SK-N-SH (cell line): ENCODE measurements around the gene ZNF674. TPM values are rescaled to one million over a fixed set of nuclear protein-coding genes. Genes with fewer than 3 reads are reported as not detected.

Source experiments
- CTCF ChIA-PET: fragments of 300-600, 350-600 bp; formaldehyde crosslinking; extraction: SDS; loops from one replicate; lab custom pipeline; 2021; lab: Yijun Ruan, JAX
- POLR2A ChIA-PET: fragments of 350-600 bp; sonication (Branson Sonifier 250); formaldehyde crosslinking; extraction: SDS; loops from one replicate; lab custom pipeline; 2020; ENCODE audit warnings: antibody characterized with exemption, inconsistent platforms; lab: Yijun Ruan, JAX
- DNase-seq: peaks from one replicate; pipeline ENCODE4 v3.0.0; 2012
- H2AFZ ChIP-seq: fragments of 200-600 bp; sonication (generic); 2 replicates; pipeline ENCODE4 v1.8.1; 2016; ENCODE audit warnings: antibody characterized with exemption, mild to moderate bottlenecking, low read depth
- H3F3A ChIP-seq: fragments of 200-600 bp; sonication (generic); replicated peaks from 2 replicates; pipeline ENCODE3; 2016; ENCODE audit warnings: antibody characterized with exemption, mild to moderate bottlenecking; ENCODE audit not compliant: insufficient read depth
- H3K27ac ChIP-seq, 2 experiments: fragments of 200-500 bp in 1 of 2; fragments of 200-600 bp in 1 of 2; sonication (Bioruptor generic) in 1 of 2; sonication (generic), shearing (Covaris generic) in 1 of 2; 2 replicates each; pipeline versions ENCODE4 v1.5.1 to v1.6.1; 2014 to 2016; ENCODE audit warnings: low read depth in 2 of 2, inconsistent platforms in 1 of 2, low read length in 1 of 2, mild to moderate bottlenecking in 1 of 2, mixed read lengths in 1 of 2
- H3K27me3 ChIP-seq: fragments of 200-600 bp; sonication (generic), shearing (Covaris generic); 2 replicates; pipeline ENCODE4 v1.6.1; 2016; ENCODE audit warnings: mixed run types; ENCODE audit not compliant: insufficient read depth
- H3K36me3 ChIP-seq, 2 experiments: fragments of 200-500 bp in 1 of 2; fragments of 200-600 bp in 1 of 2; sonication (Bioruptor generic) in 1 of 2; sonication (generic) in 1 of 2; replicated peaks in 1 of 2; 2 replicates each; pipeline versions ENCODE3 to v1.5.1; 2014 to 2016; ENCODE audit warnings: low read length in 1 of 2, mild to moderate bottlenecking in 1 of 2; ENCODE audit not compliant: insufficient read depth in 2 of 2, control insufficient read depth in 1 of 2
- H3K4me1 ChIP-seq, 2 experiments: fragments of 200-500 bp in 1 of 2; fragments of 200-600 bp in 1 of 2; sonication (Bioruptor generic) in 1 of 2; sonication (generic), shearing (Covaris generic) in 1 of 2; 2 replicates each; pipeline versions ENCODE4 v1.5.1 to v1.6.1; 2014 to 2016; ENCODE audit warnings: low read depth in 1 of 2, low read length in 1 of 2, mixed run types in 1 of 2; ENCODE audit not compliant: insufficient read depth in 2 of 2, control insufficient read depth in 1 of 2
- H3K4me2 ChIP-seq: fragments of 200-600 bp; sonication (generic), shearing (Covaris generic); 2 replicates; pipeline ENCODE4 v1.6.1; 2017; ENCODE audit warnings: mixed run types
- H3K4me3 ChIP-seq, 2 experiments: fragments of 200-500 bp in 1 of 2; fragments of 200-600 bp in 1 of 2; sonication (Bioruptor generic) in 1 of 2; sonication (generic), shearing (Covaris generic) in 1 of 2; 2 replicates each; pipeline versions ENCODE4 v1.5.1 to v1.8.1; 2014 to 2016; ENCODE audit warnings: low read depth in 2 of 2, inconsistent platforms in 1 of 2, low read length in 1 of 2, mild to moderate bottlenecking in 1 of 2, mixed read lengths in 1 of 2, moderate library complexity in 1 of 2
- H3K79me2 ChIP-seq: fragments of 200-600 bp; sonication (generic); 2 replicates; pipeline ENCODE4 v1.8.1; 2017; ENCODE audit warnings: mild to moderate bottlenecking; ENCODE audit not compliant: insufficient read depth
- H3K9ac ChIP-seq: fragments of 200-600 bp; sonication (generic); 2 replicates; pipeline ENCODE4 v1.6.1; 2017; ENCODE audit warnings: mixed run types
- H3K9me2 ChIP-seq: fragments of 200-600 bp; sonication (generic); 2 replicates; pipeline ENCODE4 v1.6.1; 2017; ENCODE audit warnings: mixed run types
- H3K9me3 ChIP-seq: fragments of 200-600 bp; sonication (generic); 2 replicates; pipeline ENCODE4 v1.6.1; 2017; ENCODE audit warnings: mixed run types, mild to moderate bottlenecking, moderate library complexity
- H4K20me1 ChIP-seq: fragments of 200-600 bp; sonication (generic); 2 replicates; pipeline ENCODE4 v1.6.1; 2017; ENCODE audit warnings: mild to moderate bottlenecking, mixed run types; ENCODE audit not compliant: insufficient read depth
- CHD2 ChIP-seq: fragments of 150-350 bp; IDR thresholded peaks from 2 replicates; pipeline ENCODE4 v1.6.1; 2018; ENCODE audit warnings: low read length; ENCODE audit not compliant: partially characterized antibody
- EP300 ChIP-seq, 2 experiments: IDR thresholded peaks; 2 replicates each; pipeline versions ENCODE4 v1.4.0 to v1.6.1; 2012; ENCODE audit warnings: borderline replicate concordance in 1 of 2, low read depth in 1 of 2, low read length in 1 of 2
- EZH2phosphoT487 ChIP-seq: fragments of 200-600 bp; sonication (generic); IDR thresholded peaks from 2 replicates; pipeline ENCODE4 v1.6.1; 2017; ENCODE audit warnings: low read depth, mixed run types, mild to moderate bottlenecking, antibody characterized with exemption, moderate library complexity, borderline replicate concordance
- FOSL2 ChIP-seq: IDR thresholded peaks from 2 replicates; pipeline ENCODE4 v1.4.0; 2012; ENCODE audit warnings: low read depth, mild to moderate bottlenecking, moderate library complexity, borderline replicate concordance
- FOXJ3 ChIP-seq: sonication (generic); formaldehyde crosslinking; IDR thresholded peaks from 2 replicates; pipeline ENCODE4 v1.5.1; 2020; ENCODE audit warnings: mild to moderate bottlenecking, missing genetic modification reagents
- FOXM1 ChIP-seq: IDR thresholded peaks from 2 replicates; pipeline ENCODE4 v1.4.0; 2012; ENCODE audit warnings: low read depth, mild to moderate bottlenecking
- GATA2 ChIP-seq: sonication (generic); formaldehyde crosslinking; IDR thresholded peaks from 2 replicates; pipeline ENCODE4 v1.5.0; 2020; ENCODE audit warnings: mild to moderate bottlenecking, missing genetic modification reagents
- JUND ChIP-seq: IDR thresholded peaks from 2 replicates; pipeline ENCODE4 v1.4.0; 2012
- MEF2A ChIP-seq: IDR thresholded peaks from 2 replicates; pipeline ENCODE4 v1.4.0; 2012; ENCODE audit warnings: low read depth, borderline replicate concordance
- MXI1 ChIP-seq: IDR thresholded peaks from 2 replicates; pipeline ENCODE4 v1.6.1; 2012; ENCODE audit warnings: mild to moderate bottlenecking, low read depth, low read length, improper control_type of control experiment
- NFIC ChIP-seq: IDR thresholded peaks from 2 replicates; pipeline ENCODE4 v1.4.0; 2012; ENCODE audit warnings: borderline replicate concordance
- NRF1 ChIP-seq: IDR thresholded peaks from 2 replicates; pipeline ENCODE4 v1.6.1; 2012; ENCODE audit warnings: low read depth, mild to moderate bottlenecking, low read length
- POLR2AphosphoS5 ChIP-seq: IDR thresholded peaks from 2 replicates; pipeline ENCODE4 v1.6.1; 2012; ENCODE audit warnings: low read depth, low read length
- RAD21 ChIP-seq: IDR thresholded peaks from 2 replicates; pipeline ENCODE4 v1.6.1; 2012; ENCODE audit warnings: mild to moderate bottlenecking, low read length
- SIN3A ChIP-seq: IDR thresholded peaks from 2 replicates; pipeline ENCODE4 v1.6.1; 2012; ENCODE audit warnings: low read depth, mild to moderate bottlenecking, low read length, moderate library complexity, borderline replicate concordance
- TAF1 ChIP-seq: IDR thresholded peaks from 2 replicates; pipeline ENCODE4 v1.6.1; 2012; ENCODE audit warnings: low read depth, mild to moderate bottlenecking, low read length, moderate library complexity, borderline replicate concordance
- TCF12 ChIP-seq: IDR thresholded peaks from 2 replicates; pipeline ENCODE4 v1.4.0; 2012
- TEAD4 ChIP-seq: IDR thresholded peaks from 2 replicates; pipeline ENCODE4 v1.4.0; 2012; ENCODE audit warnings: mild to moderate bottlenecking, borderline replicate concordance; ENCODE audit not compliant: insufficient read depth
- WGBS: methylation state at CpG from one replicate; pipeline ENCODE4 v1.1.6; 2017; ENCODE audit warnings: low lambda C conversion rate; 5-methylcytosine and 5-hydroxymethylcytosine counted together
- polyA plus RNA-seq, 3 experiments: library from polyadenylated mRNA; depleted of rRNA; stranded (reverse); fragments of >200 nt; gene quantifications; 2 replicates each; pipeline ENCODE4 v1.2.3, GENCODE V29; 2012
- TF ChIP-seq, protein P1 (sequence below): IDR thresholded peaks from 2 replicates; pipeline ENCODE4; 2012
- TF ChIP-seq, protein P2 (sequence below): fragments of 150-350 bp; IDR thresholded peaks from 2 replicates; pipeline ENCODE4 v1.6.1; 2017; ENCODE audit warnings: antibody characterized with exemption, low read length, low read depth, borderline replicate concordance
- TF ChIP-seq, protein P3 (sequence below): IDR thresholded peaks from 2 replicates; pipeline ENCODE4 v1.4.0; 2012; ENCODE audit warnings: low read depth, borderline replicate concordance

ZNF674 gene
- polyA plus RNA-seq, 1 of the 3 experiments (the other 2 are of a cell fraction) = 2.3 TPM

DNA sequence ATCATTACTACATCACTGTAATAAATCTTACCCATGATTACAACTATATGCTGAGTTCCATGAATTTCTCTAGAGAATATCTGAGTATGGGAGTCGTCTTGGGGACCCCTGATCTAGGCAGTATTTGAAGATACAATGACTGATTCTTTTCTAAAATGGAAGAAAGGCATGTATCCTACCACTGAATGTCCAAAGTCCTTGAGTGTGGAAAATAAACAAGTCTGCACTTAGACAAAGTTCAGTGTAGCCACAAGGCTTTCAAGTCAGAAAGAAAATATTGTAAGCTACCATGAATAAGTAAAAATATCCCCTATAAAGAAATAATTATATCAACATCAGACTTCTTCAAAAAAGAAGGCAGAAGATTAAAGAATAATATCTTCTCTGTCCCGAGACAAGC, 42.4 kb downstream of the ZNF674 start:
- Histone ChIP-seq H3K79me2 (no peaks in the 10 kb centered on the region), H3K4me3 (no peak overlapping the region), H2AFZ (no peak overlapping the region), H3F3A (peaks cover 3% of the 10 kb centered on the region), H3K36me3 (peaks cover 8 to 67% of the 10 kb centered on the region in 2 experiments)
- TF ChIP-seq SIN3A = no peak
- no peak for TF ChIP-seq FOXJ3
- no peak for TF ChIP-seq JUND
- TF ChIP-seq TEAD4 = no peak
- no peak for TF ChIP-seq MEF2A
- TF ChIP-seq NFIC = no peak
- TF ChIP-seq, protein P1, sequence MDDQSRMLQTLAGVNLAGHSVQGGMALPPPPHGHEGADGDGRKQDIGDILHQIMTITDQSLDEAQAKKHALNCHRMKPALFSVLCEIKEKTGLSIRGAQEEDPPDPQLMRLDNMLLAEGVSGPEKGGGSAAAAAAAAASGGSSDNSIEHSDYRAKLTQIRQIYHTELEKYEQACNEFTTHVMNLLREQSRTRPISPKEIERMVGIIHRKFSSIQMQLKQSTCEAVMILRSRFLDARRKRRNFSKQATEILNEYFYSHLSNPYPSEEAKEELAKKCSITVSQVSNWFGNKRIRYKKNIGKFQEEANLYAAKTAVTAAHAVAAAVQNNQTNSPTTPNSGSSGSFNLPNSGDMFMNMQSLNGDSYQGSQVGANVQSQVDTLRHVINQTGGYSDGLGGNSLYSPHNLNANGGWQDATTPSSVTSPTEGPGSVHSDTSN = no peak
- no peak for TF ChIP-seq MXI1
- no peak for TF ChIP-seq NRF1
- TF ChIP-seq POLR2AphosphoS5 = no peak
- no peak for TF ChIP-seq EP300 (IDR thresholded peaks at IDR 0.05; ENCODE audit: borderline replicate concordance in 1 of 2, low read depth in 1 of 2, low read length in 1 of 2)
- TF ChIP-seq, all 33 proteins: peak for 0
- Histone ChIP-seq H3K9me2 (no peaks in the 10 kb centered on the region; the same call in 1 of the 2 replicates), H3K9me3 (peaks cover 30% of the 10 kb centered on the region), H3K9ac (no peak overlapping the region), H3K4me1 (no peaks in the 10 kb centered on the region), H4K20me1 (no peaks in the 10 kb centered on the region), H3K27ac (no peak overlapping the region), H3K4me2 (no peak overlapping the region), H3K27me3 (no peaks in the 10 kb centered on the region)
- POLR2A ChIA-PET = no interaction called here
- CTCF ChIA-PET = interaction anchor here (1.1 kb wide), 1 partner anchor 9 kb away, joined by 3 read pairs; no protein-coding TSS in a partner anchor
- no peak for DNase-seq
- WGBS = 47% methylated on average over 2 of the region's 2 CpGs

DNA sequence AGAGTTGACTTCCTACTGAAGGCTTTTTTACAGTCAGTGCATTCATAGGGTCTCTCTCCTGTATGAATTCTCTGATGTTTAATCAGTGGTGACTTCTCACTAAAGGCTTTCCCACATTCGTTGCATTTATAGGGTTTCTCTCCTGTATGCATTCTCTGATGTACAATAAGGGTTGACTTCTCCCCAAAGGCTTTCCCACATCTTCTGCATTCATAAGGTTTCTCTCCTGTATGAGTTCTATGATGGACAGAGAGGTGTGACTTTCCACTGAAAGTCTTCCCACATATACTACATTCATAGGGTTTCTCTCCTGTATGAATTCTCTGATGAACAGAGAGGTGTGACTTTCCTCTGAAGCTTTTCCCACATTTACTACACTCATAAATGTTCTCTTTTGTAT, 45.2 kb downstream of the ZNF674 start:
- Histone ChIP-seq H3K79me2 (no peaks in the 10 kb centered on the region), H3K9ac (no peak overlapping the region), H4K20me1 (no peaks in the 10 kb centered on the region), H3K27ac (no peak overlapping the region), H3K27me3 (no peaks in the 10 kb centered on the region), H3K36me3 (peaks cover 5 to 67% of the 10 kb centered on the region in 2 experiments), H3K4me2 (no peak overlapping the region), H3K4me3 (no peak overlapping the region), H3F3A (peaks cover 3% of the 10 kb centered on the region), H2AFZ (no peak overlapping the region), H3K9me2 (no peaks in the 10 kb centered on the region; the same call in 1 of the 2 replicates), H3K9me3 (peaks cover 30% of the 10 kb centered on the region), H3K4me1 (no peaks in the 10 kb centered on the region)
- ChIA-PET CTCF (no interaction called here), POLR2A (no interaction called here)
- TF ChIP-seq SIN3A (no peak), RAD21 (no peak)
- no peak for DNase-seq
- WGBS = 36% methylated on average over 1 of the region's 1 CpG

DNA sequence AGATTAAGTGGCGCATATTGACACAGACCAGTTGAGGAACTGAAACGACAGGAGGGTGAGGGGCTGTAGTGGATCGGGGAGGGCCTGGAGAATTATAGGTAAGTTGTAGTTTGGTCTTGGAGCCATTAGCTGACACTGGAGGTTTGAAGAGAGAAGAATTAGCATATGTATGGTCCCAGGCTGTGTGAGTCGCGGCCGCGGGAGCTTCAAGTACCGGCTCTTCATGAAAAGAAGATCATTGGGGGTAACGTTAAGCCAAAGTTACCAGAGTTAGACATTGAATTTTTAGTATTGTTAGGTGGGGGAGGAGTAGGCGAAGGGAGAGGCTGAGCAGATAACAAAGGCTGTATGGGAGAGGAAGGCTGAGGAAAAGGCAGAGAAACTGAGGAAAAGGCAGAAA, 56.5 kb downstream of the ZNF674 start:
- no peak overlapping the region for H2AFZ ChIP-seq
- no peaks in the 10 kb centered on the region for H3K9me2 ChIP-seq
- H3K27me3 ChIP-seq = no peaks in the 10 kb centered on the region
- no peaks in the 10 kb centered on the region for H3K4me1 ChIP-seq
- peaks cover 6% of the 10 kb centered on the region for H3K9me3 ChIP-seq
- H3F3A ChIP-seq = no peaks in the 10 kb centered on the region
- H3K4me2 ChIP-seq = no peak overlapping the region
- no peaks in the 10 kb centered on the region for H3K79me2 ChIP-seq
- no peak for DNase-seq
- POLR2A ChIA-PET = no interaction called here
- CTCF ChIA-PET = no interaction called here
- peaks cover 0 to 20% of the 10 kb centered on the region in 2 experiments for H3K36me3 ChIP-seq
- H3K4me3 ChIP-seq = no peak overlapping the region
- H4K20me1 ChIP-seq = no peaks in the 10 kb centered on the region
- no peak overlapping the region for H3K9ac ChIP-seq
- 49% methylated on average over 10 of the region's 10 CpGs for whole genome bisulfite sequencing
- no peak overlapping the region for H3K27ac ChIP-seq
- TF ChIP-seq FOSL2 (no peak), RAD21 (no peak), MXI1 (no peak), EZH2phosphoT487 (no peak), TCF12 (no peak), FOXJ3 (no peak), CHD2 (no peak), TAF1 (no peak), FOXM1 (no peak), GATA2 (CRISPR knock-in tag) (no peak)
- TF ChIP-seq, protein P2, sequence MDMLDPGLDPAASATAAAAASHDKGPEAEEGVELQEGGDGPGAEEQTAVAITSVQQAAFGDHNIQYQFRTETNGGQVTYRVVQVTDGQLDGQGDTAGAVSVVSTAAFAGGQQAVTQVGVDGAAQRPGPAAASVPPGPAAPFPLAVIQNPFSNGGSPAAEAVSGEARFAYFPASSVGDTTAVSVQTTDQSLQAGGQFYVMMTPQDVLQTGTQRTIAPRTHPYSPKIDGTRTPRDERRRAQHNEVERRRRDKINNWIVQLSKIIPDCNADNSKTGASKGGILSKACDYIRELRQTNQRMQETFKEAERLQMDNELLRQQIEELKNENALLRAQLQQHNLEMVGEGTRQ = no peak
- TF ChIP-seq, protein P3, sequence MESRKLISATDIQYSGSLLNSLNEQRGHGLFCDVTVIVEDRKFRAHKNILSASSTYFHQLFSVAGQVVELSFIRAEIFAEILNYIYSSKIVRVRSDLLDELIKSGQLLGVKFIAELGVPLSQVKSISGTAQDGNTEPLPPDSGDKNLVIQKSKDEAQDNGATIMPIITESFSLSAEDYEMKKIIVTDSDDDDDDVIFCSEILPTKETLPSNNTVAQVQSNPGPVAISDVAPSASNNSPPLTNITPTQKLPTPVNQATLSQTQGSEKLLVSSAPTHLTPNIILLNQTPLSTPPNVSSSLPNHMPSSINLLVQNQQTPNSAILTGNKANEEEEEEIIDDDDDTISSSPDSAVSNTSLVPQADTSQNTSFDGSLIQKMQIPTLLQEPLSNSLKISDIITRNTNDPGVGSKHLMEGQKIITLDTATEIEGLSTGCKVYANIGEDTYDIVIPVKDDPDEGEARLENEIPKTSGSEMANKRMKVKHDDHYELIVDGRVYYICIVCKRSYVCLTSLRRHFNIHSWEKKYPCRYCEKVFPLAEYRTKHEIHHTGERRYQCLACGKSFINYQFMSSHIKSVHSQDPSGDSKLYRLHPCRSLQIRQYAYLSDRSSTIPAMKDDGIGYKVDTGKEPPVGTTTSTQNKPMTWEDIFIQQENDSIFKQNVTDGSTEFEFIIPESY = no peak
